RWPE2 (cell line): Measurements from ENCODE around the gene CFHR3.
"Not testable (repeated sequence)": the region's sequence is repeated elsewhere in the genome, so short reads cannot be mapped to it uniquely, and the experiment has no call there.

Experiments
- ATAC-seq: fragments of 200-7000 bp; cut with Tn5 transposase; 3 replicates; pipeline ENCODE4 v1.9.1; 2021; ENCODE audit warnings: low read depth
- DNase-seq: peaks from one replicate; pipeline ENCODE4 v3.0.0-alpha.2; 2020; ENCODE audit warnings: low spot score
- H3K27ac ChIP-seq: fragments of 450-650 bp; 2 replicates; pipeline ENCODE4 v1.5.1; 2017; ENCODE audit warnings: mild to moderate bottlenecking; ENCODE audit not compliant: poor library complexity, severe bottlenecking
- H3K27me3 ChIP-seq: fragments of 250-450 bp; sonication (Bioruptor Pico); 2 replicates; pipeline ENCODE4 v1.5.1; 2021; ENCODE audit warnings: mild to moderate bottlenecking, moderate library complexity; ENCODE audit not compliant: insufficient read depth, poor library complexity, severe bottlenecking
- H3K36me3 ChIP-seq: fragments of 250-450 bp; sonication (Bioruptor Pico); 2 replicates; pipeline ENCODE4 v1.5.1; 2020; ENCODE audit warnings: low read depth, mild to moderate bottlenecking, moderate library complexity
- H3K4me1 ChIP-seq: fragments of 250-450 bp; sonication (Bioruptor Pico); 2 replicates; pipeline ENCODE4 v1.5.1; 2021; ENCODE audit warnings: mild to moderate bottlenecking, moderate library complexity; ENCODE audit not compliant: insufficient read depth, poor library complexity, severe bottlenecking
- H3K4me3 ChIP-seq: fragments of 250-450 bp; sonication (Bioruptor Pico); 2 replicates; pipeline ENCODE4 v1.5.1; 2021; ENCODE audit warnings: mild to moderate bottlenecking, moderate library complexity; ENCODE audit not compliant: severe bottlenecking
- H3K9me3 ChIP-seq: fragments of 250-450 bp; sonication (Bioruptor Pico); 2 replicates; pipeline ENCODE4 v1.5.1; 2021; ENCODE audit warnings: mild to moderate bottlenecking, moderate library complexity; ENCODE audit not compliant: severe bottlenecking
- TF ChIP-seq, protein P1 (sequence below): fragments of 450-650 bp; IDR thresholded peaks from one replicate; pipeline ENCODE4 v1.5.1; 2017; ENCODE audit warnings: mild to moderate bottlenecking, moderate library complexity; ENCODE audit not compliant: poor library complexity, severe bottlenecking

CFHR3 gene

DNA sequence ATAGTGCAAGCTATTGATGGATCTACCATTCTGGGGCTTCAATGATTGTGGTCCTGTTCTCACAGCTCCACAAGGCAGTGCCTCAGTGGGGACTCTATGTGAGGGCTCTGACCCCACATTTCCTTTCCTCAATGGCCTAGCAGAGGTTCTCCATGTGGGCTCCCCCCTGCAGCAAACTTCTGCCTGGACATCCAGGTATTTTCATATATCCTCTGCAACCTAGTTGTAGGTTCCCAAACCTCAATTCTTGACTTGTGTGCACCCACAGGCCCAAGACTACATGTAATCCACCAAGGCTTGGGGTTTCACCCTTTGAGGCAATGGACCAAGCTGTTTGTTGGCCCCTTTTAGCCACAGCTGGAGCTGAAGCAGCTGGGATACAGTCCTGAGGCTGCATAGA is 35.9 kb upstream of the CFHR3 start:
- no peak for ATAC-seq
- TF ChIP-seq, protein P1, sequence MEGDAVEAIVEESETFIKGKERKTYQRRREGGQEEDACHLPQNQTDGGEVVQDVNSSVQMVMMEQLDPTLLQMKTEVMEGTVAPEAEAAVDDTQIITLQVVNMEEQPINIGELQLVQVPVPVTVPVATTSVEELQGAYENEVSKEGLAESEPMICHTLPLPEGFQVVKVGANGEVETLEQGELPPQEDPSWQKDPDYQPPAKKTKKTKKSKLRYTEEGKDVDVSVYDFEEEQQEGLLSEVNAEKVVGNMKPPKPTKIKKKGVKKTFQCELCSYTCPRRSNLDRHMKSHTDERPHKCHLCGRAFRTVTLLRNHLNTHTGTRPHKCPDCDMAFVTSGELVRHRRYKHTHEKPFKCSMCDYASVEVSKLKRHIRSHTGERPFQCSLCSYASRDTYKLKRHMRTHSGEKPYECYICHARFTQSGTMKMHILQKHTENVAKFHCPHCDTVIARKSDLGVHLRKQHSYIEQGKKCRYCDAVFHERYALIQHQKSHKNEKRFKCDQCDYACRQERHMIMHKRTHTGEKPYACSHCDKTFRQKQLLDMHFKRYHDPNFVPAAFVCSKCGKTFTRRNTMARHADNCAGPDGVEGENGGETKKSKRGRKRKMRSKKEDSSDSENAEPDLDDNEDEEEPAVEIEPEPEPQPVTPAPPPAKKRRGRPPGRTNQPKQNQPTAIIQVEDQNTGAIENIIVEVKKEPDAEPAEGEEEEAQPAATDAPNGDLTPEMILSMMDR, result no peak
- H3K4me1 ChIP-seq, result no peaks in the 10 kb centered on the region
- H3K36me3 ChIP-seq, result no peaks in the 10 kb centered on the region
- DNase-seq, result no peak
- H3K27me3 ChIP-seq, result no peaks in the 10 kb centered on the region
- H3K27ac ChIP-seq, result no peak overlapping the region
- H3K4me3 ChIP-seq, result no peak overlapping the region
- no peaks in the 10 kb centered on the region for H3K9me3 ChIP-seq

DNA sequence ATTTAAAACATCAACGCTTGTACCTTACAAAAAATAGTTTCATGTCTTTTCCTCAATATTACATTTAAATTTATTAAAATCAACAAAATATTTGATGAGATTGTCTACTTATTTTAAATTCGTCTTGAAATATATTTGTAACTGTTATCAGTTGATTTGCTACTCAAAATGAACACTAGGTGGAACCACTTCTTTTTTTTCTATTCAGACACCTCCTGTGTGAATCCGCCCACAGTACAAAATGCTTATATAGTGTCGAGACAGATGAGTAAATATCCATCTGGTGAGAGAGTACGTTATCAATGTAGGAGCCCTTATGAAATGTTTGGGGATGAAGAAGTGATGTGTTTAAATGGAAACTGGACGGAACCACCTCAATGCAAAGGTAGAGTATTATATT is 31.4 kb upstream of the CFHR3 start:
- peak; percentile 73; the same call in 2 of the 3 replicates for ATAC-seq
- H3K27me3 ChIP-seq, H3K9me3 ChIP-seq, H3K4me1 ChIP-seq, H3K27ac ChIP-seq, H3K4me3 ChIP-seq, H3K36me3 ChIP-seq, DNase-seq: not testable (repeated sequence)
- TF ChIP-seq, protein P1, result peak; percentile 65

DNA sequence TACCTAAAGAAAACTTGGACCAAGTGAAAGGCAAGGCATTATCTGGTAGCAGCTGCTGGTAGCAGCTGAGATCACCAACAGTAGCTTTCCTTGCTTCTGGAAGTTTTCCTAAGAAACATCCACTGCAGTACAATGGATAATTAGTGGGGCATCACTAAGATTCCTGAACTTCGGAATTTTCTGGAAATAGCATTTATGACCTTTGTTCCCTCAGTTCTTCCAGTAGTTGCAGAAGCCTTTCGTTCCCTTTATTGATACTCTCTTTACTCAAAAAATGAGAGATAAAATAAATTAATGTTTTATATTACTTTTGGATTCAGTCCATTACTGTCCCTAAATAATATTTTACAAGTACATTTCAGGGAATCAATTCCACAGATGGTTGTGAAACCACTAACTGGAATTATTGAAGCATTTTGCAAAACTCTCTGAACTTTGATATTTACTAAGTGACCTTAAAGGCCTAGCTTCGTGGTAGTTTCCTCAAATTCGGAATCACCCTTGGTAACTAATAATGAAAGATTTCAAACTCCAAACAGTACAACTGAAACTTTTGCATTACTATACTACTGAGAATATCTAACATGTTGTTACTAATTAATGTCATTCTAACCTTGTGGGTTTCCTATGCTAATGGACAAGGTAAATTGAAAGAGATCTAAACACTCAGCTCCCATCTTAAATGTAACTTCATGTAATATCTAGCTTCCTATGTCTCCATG is 9.5 kb upstream of the CFHR3 start:
- not testable (repeated sequence) for H3K9me3 ChIP-seq, H3K4me1 ChIP-seq, ATAC-seq, H3K4me3 ChIP-seq, DNase-seq, H3K27me3 ChIP-seq, H3K27ac ChIP-seq, H3K36me3 ChIP-seq

DNA sequence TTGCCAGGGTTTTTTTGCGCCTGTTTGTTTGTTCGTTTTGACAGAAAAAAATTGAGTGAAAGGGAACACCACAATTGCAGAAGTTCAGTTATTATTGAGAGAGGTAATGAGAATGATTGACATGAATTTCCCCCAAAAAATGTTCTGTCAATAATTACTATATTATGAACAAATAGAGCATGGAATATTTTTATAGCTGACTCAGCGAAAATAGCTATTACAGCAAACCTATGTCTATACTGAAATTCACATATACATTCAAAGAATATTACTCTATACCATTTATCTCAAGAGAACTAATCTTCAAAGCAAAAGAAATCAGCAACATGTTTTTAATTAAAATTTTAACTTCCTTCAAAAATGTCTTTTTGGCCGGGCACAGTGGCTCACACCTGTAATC is 4.8 kb upstream of the CFHR3 start:
- H3K4me3 ChIP-seq, H3K36me3 ChIP-seq, H3K4me1 ChIP-seq, H3K27me3 ChIP-seq, H3K27ac ChIP-seq, ATAC-seq, DNase-seq, H3K9me3 ChIP-seq: not testable (repeated sequence)

DNA sequence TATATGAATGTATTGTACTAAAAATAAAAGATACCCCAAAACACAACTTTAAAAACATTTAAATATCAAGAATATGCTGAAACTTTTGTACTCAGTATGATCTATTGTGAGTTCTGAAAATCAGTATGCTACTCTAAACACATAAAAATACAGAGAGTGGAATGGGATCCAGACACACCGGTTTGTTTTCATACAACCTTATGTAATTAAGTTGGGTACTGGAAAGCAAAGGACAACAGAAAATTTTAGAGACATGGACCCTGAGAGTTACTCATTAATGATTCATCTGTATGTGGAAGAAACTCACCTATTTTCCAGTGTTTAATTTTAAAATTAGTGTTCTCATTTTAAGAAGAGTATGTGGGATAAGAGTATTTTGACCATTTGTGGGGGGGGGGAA is 927 bp upstream of the CFHR3 start:
- Histone ChIP-seq H3K36me3 (no peaks in the 10 kb centered on the region), H3K27ac (no peak overlapping the region), H3K4me3 (no peak overlapping the region), H3K27me3 (no peaks in the 10 kb centered on the region), H3K9me3 (no peaks in the 10 kb centered on the region), H3K4me1 (no peaks in the 10 kb centered on the region)
- no peak for DNase-seq
- TF ChIP-seq, protein P1, result no peak
- no peak for ATAC-seq

DNA sequence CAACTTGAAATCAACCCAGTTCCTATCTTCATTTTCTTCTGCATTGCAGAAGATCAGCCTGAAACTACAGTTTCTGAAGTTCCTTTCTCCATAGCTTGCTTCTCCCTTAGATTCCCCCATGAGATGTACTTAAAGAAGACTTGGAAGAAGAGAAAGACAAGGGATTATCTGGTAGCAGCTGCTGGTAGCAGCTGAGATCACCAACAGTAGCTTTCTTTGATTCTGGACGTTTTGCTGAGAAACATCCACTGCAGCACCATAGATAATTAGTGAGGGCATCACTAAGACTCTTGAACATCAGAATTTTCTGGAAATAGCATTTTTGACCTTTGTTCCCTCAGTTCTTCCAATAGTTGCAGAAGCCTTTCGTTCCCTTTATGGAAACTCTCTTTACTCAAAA is 465 bp upstream of the CFHR3 start:
- TF ChIP-seq, protein P1, result no peak
- H3K4me3 ChIP-seq, result no peak overlapping the region
- H3K27ac ChIP-seq, result no peak overlapping the region
- H3K27me3 ChIP-seq, result no peaks in the 10 kb centered on the region
- H3K36me3 ChIP-seq, result no peaks in the 10 kb centered on the region
- DNase-seq (no peak), ATAC-seq (no peak)
- no peaks in the 10 kb centered on the region for H3K4me1 ChIP-seq
- no peaks in the 10 kb centered on the region for H3K9me3 ChIP-seq
